ENCODE measurements around the gene KRTAP29-1. TPM values are rescaled to one million over a fixed set of nuclear protein-coding genes. Genes with fewer than 3 reads are reported as not detected.

KRTAP29-1 gene
- total RNA-seq, 1 donor from 2014 or later: not detected

GRCh38 chr17:41318231-41318630 is 15.6 kb upstream of the KRTAP29-1 start:
- no peak for TF ChIP-seq CTCF (conservative IDR thresholded peaks at IDR 0.05)
- Mint-ChIP-seq H3K9me3 (peaks cover 15% of the 10 kb centered on the region), H3K4me1 (ENCODE audit: unreplicated experiment) (peaks cover 6% of the 10 kb centered on the region), H3K27ac (no peak overlapping the region), H3K4me3 (no peak overlapping the region), H3K27me3 (no peaks in the 10 kb centered on the region), H3K36me3 (no peaks in the 10 kb centered on the region)
- no peak for DNase-seq (ENCODE audit: extremely low spot score, unreplicated experiment)

GRCh38 chr17:41315814-41316445 is 13.3 kb upstream of the KRTAP29-1 start:
- no peak overlapping the region for H3K27ac Mint-ChIP-seq

GRCh38 chr17:41315204-41315794 is 12.6 kb upstream of the KRTAP29-1 start, which contains the start of gene KRTAP17-1:
TSS of gene KRTAP17-1 (minus strand) at chr17:41315710. CDS start at chr17:41315650, 60 bp downstream.
- H3K36me3 Mint-ChIP-seq: no peaks in the 10 kb centered on the region
- TF ChIP-seq CTCF (conservative IDR thresholded peaks at IDR 0.05): no peak
- H3K27ac Mint-ChIP-seq: no peak within 1 kb of the TSS
- H3K27me3 Mint-ChIP-seq: peaks cover 4% of the 10 kb centered on the region
- H3K4me3 Mint-ChIP-seq: no peak within 1 kb of the TSS
- DNase-seq (ENCODE audit: extremely low spot score, unreplicated experiment): no peak
- H3K9me3 Mint-ChIP-seq: peaks cover 11% of the 10 kb centered on the region
- no peaks in the 10 kb centered on the region for H3K4me1 Mint-ChIP-seq (ENCODE audit: unreplicated experiment)

More at GRCh38 chr17:41315814-41316445, 13.3 kb upstream of the KRTAP29-1 start:
- no peak for TF ChIP-seq CTCF (conservative IDR thresholded peaks at IDR 0.05)
- DNase-seq (ENCODE audit: extremely low spot score, unreplicated experiment): no peak
- no peak overlapping the region for H3K4me3 Mint-ChIP-seq
- H3K36me3 Mint-ChIP-seq: no peaks in the 10 kb centered on the region
- H3K27me3 Mint-ChIP-seq: peaks cover 4% of the 10 kb centered on the region
- H3K9me3 Mint-ChIP-seq: peaks cover 15% of the 10 kb centered on the region
- H3K4me1 Mint-ChIP-seq (ENCODE audit: unreplicated experiment): no peaks in the 10 kb centered on the region

GRCh38 chr17:41311111-41311510 is 8.5 kb upstream of the KRTAP29-1 start:
- Mint-ChIP-seq H3K9me3 (peaks cover 6% of the 10 kb centered on the region), H3K27me3 (peaks cover 4% of the 10 kb centered on the region), H3K4me1 (ENCODE audit: unreplicated experiment) (no peaks in the 10 kb centered on the region), H3K4me3 (no peak overlapping the region), H3K27ac (no peak overlapping the region), H3K36me3 (no peaks in the 10 kb centered on the region)
- no peak for DNase-seq (ENCODE audit: extremely low spot score, unreplicated experiment)
- no peak for TF ChIP-seq CTCF (conservative IDR thresholded peaks at IDR 0.05)

DNA sequence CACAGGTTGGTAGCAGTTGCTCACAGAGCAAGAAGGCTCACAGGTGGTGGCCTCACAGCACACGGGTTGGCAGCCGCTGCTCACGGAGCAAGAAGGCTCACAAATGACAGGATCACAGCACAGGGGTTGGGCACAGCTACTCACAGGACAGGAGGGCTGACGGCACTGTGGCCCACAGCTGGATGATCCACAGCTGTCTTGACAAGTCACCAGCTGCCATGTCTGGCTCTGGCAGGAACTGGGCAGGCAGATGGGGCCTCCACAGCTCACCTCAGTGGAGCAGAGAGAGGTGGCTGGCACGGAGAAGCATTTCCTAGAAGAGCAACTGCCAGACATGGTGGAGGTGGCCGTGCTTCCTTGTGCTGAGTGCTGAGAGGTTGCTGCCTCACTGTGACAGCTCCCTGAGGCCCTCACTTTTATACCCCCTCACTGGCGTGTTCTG is 6.3 kb upstream of the KRTAP29-1 start, which contains the start of gene KRTAP16-1:
Gene KRTAP16-1 (minus strand): TSS at position 392 of the 442 bp plus-strand sequence. CDS start 56 bp downstream, at position 336.
- DNase-seq (ENCODE audit: extremely low spot score, unreplicated experiment): no peak
- peaks cover 4% of the 10 kb centered on the region for H3K27me3 Mint-ChIP-seq
- H3K27ac Mint-ChIP-seq: no peak within 1 kb of the TSS
- no peak within 1 kb of the TSS for H3K4me3 Mint-ChIP-seq
- peaks cover 6% of the 10 kb centered on the region for H3K9me3 Mint-ChIP-seq
- no peaks in the 10 kb centered on the region for H3K36me3 Mint-ChIP-seq
- no peaks in the 10 kb centered on the region for H3K4me1 Mint-ChIP-seq (ENCODE audit: unreplicated experiment)
- TF ChIP-seq CTCF (conservative IDR thresholded peaks at IDR 0.05): no peak

Data from type B pancreatic cell (in vitro differentiated cells).